GM23248 (cell line): Measurements from ENCODE around the gene CERT1. TPM values are rescaled to one million over a fixed set of nuclear protein-coding genes. Genes with fewer than 3 reads are reported as not detected.

Experiments used
- DNase-seq: peaks from one replicate; pipeline ENCODE4 v3.0.0-alpha.2; 2015
- H2AFZ ChIP-seq: fragments of 200-600 bp; sonication (generic); 2 replicates; pipeline ENCODE4 v1.6.1; 2016; ENCODE audit warnings: antibody characterized with exemption
- H3F3A ChIP-seq: fragments of 200-600 bp; sonication (generic); 2 replicates; pipeline ENCODE4 v1.6.1; 2016; ENCODE audit warnings: mild to moderate bottlenecking, antibody characterized with exemption, mixed run types; ENCODE audit not compliant: insufficient read depth
- H3K27ac ChIP-seq: fragments of 200-600 bp; sonication (generic); 2 replicates; pipeline ENCODE4 v1.5.1; 2016; ENCODE audit warnings: mild to moderate bottlenecking
- H3K27me3 ChIP-seq: fragments of 200-600 bp; sonication (generic); replicated peaks from 2 replicates; pipeline ENCODE4 v1.6.1; 2016; ENCODE audit warnings: mild to moderate bottlenecking; ENCODE audit not compliant: insufficient read depth
- H3K36me3 ChIP-seq: fragments of 200-600 bp; sonication (generic); 2 replicates; pipeline ENCODE4 v1.6.1; 2016; ENCODE audit warnings: low read depth, mild to moderate bottlenecking
- H3K4me1 ChIP-seq: fragments of 200-600 bp; sonication (generic); 2 replicates; pipeline ENCODE4 v1.6.1; 2016; ENCODE audit warnings: mild to moderate bottlenecking; ENCODE audit not compliant: insufficient read depth
- H3K4me2 ChIP-seq: fragments of 200-600 bp; sonication (generic); one replicate; pipeline ENCODE4 v1.6.1; 2016; ENCODE audit warnings: mild to moderate bottlenecking; ENCODE audit not compliant: unreplicated experiment
- H3K4me3 ChIP-seq: fragments of 200-600 bp; sonication (generic); 2 replicates; pipeline ENCODE4 v1.5.1; 2016; ENCODE audit warnings: mild to moderate bottlenecking
- H3K79me2 ChIP-seq: fragments of 200-600 bp; sonication (generic); 2 replicates; pipeline ENCODE4 v1.6.1; 2016; ENCODE audit warnings: mild to moderate bottlenecking; ENCODE audit not compliant: insufficient read depth
- H3K9ac ChIP-seq: fragments of 200-600 bp; sonication (generic); 2 replicates; pipeline ENCODE4 v1.6.1; 2016; ENCODE audit warnings: mild to moderate bottlenecking
- H3K9me2 ChIP-seq: fragments of 200-600 bp; sonication (generic); 2 replicates; pipeline ENCODE4 v1.6.1; 2016; ENCODE audit warnings: mixed run types, mild to moderate bottlenecking, moderate library complexity; ENCODE audit not compliant: insufficient read depth
- H3K9me3 ChIP-seq: fragments of 200-600 bp; sonication (generic); one replicate; pipeline ENCODE4 v1.6.1; 2017; ENCODE audit warnings: low read depth
- H4K20me1 ChIP-seq: fragments of 200-600 bp; sonication (generic); 2 replicates; pipeline ENCODE4 v1.6.0; 2016; ENCODE audit not compliant: insufficient read depth
- EZH2 ChIP-seq: fragments of 200-600 bp; sonication (generic); IDR thresholded peaks from 2 replicates; pipeline ENCODE4 v1.6.1; 2018; ENCODE audit warnings: antibody characterized with exemption, mild to moderate bottlenecking; ENCODE audit not compliant: insufficient read depth, poor library complexity, severe bottlenecking
- EZH2phosphoT487 ChIP-seq: fragments of 200-600 bp; sonication (generic); IDR thresholded peaks from 2 replicates; pipeline ENCODE4 v1.6.1; 2018; ENCODE audit warnings: antibody characterized with exemption, moderate library complexity, mild to moderate bottlenecking, low read depth; ENCODE audit not compliant: insufficient read depth
- WGBS, 2 experiments: methylation state at CpG; one replicate each; pipeline ENCODE4 v1.1.6; 2015 to 2017; ENCODE audit warnings: low lambda C conversion rate in 2 of 2, low coverage in 1 of 2; ENCODE audit errors: missing lambda C conversion rate in 2 of 2; 5-methylcytosine and 5-hydroxymethylcytosine counted together
- in situ Hi-C: fragments of 300-500 bp; cut with MboI; formaldehyde crosslinking; loops from 2 replicates; pipeline ENCODE4 v1.15.0; 2020
- polyA plus RNA-seq: library from polyadenylated mRNA; unstranded; fragments of >200 nt; fragmentation: Nextera tagmentation; extraction: Ambion mirVana; gene quantifications from 2 replicates; pipeline ENCODE4 v1.2.1, GENCODE V29; 2016
- total RNA-seq: library from RNA; depleted of rRNA; stranded (reverse); fragments of >200 nt; shearing (Covaris generic); gene quantifications from 2 replicates; pipeline ENCODE4 v1.2.3, GENCODE V29; 2014

The CERT1 gene
- total and polyA plus RNA-seq, 2 experiments from 2014 or later: 15.2 to 17.3 TPM

- H2AFZ ChIP-seq: no peak overlapping the region
- no peaks in the 10 kb centered on the region for H4K20me1 ChIP-seq
- no peak for TF ChIP-seq EZH2phosphoT487
- no peak for TF ChIP-seq EZH2
- H3K9ac ChIP-seq: no peak overlapping the region
- no peaks in the 10 kb centered on the region for H3K79me2 ChIP-seq
- no peaks in the 10 kb centered on the region for H3K9me2 ChIP-seq
- H3K36me3 ChIP-seq: peaks cover 7% of the 10 kb centered on the region; the same call in 1 of the 2 replicates
- DNase-seq: peak; percentile 16
- no peak overlapping the region for H3K27ac ChIP-seq
- no peaks in the 10 kb centered on the region for H3K4me1 ChIP-seq
- H3K27me3 ChIP-seq: no peaks in the 10 kb centered on the region
- in situ Hi-C loops: no loop called here
- no peak overlapping the region for H3K4me2 ChIP-seq
- no peaks in the 10 kb centered on the region for H3K9me3 ChIP-seq
- H3F3A ChIP-seq: no peaks in the 10 kb centered on the region
- WGBS, 2 experiments: 89% methylated on average over 4 of the region's 4 CpGs
- H3K4me3 ChIP-seq: no peak overlapping the region
These were observed 99.1 kb downstream of the CERT1 start for GRCh38 chr5:75412111-75412990.

GRCh38 chr5:75405296-75405695 lies 106.1 kb downstream of the CERT1 start:
- no peaks in the 10 kb centered on the region for H4K20me1 ChIP-seq
- TF ChIP-seq EZH2phosphoT487: no peak
- no peak for TF ChIP-seq EZH2
- H3K27ac ChIP-seq: no peak overlapping the region
- no peaks in the 10 kb centered on the region for H3F3A ChIP-seq
- H3K27me3 ChIP-seq: no peaks in the 10 kb centered on the region
- no peaks in the 10 kb centered on the region for H3K4me1 ChIP-seq
- DNase-seq: no peak
- peaks cover 12% of the 10 kb centered on the region for H3K36me3 ChIP-seq
- no peaks in the 10 kb centered on the region for H3K9me3 ChIP-seq
- H3K9ac ChIP-seq: no peak overlapping the region
- in situ Hi-C loops: no loop called here
- no peaks in the 10 kb centered on the region for H3K9me2 ChIP-seq
- WGBS, 2 experiments: 90% methylated on average over 3 of the region's 3 CpGs
- H3K79me2 ChIP-seq: no peaks in the 10 kb centered on the region
- H2AFZ ChIP-seq: no peak overlapping the region
- H3K4me2 ChIP-seq: no peak overlapping the region
- H3K4me3 ChIP-seq: no peak overlapping the region

GRCh38 chr5:75395277-75395676 lies 116.2 kb downstream of the CERT1 start:
- H3K9ac ChIP-seq: no peak overlapping the region
- H2AFZ ChIP-seq: no peak overlapping the region
- H3K27me3 ChIP-seq: no peaks in the 10 kb centered on the region
- WGBS, 2 experiments: 96 to 100% methylated on average over 3 of the region's 3 CpGs
- H3K9me3 ChIP-seq: no peaks in the 10 kb centered on the region
- no peak overlapping the region for H3K27ac ChIP-seq
- H3F3A ChIP-seq: no peaks in the 10 kb centered on the region
- no peaks in the 10 kb centered on the region for H3K9me2 ChIP-seq
- TF ChIP-seq EZH2: no peak
- TF ChIP-seq EZH2phosphoT487: no peak
- no peaks in the 10 kb centered on the region for H3K4me1 ChIP-seq
- H3K4me2 ChIP-seq: no peak overlapping the region
- H3K4me3 ChIP-seq: no peak overlapping the region
- H4K20me1 ChIP-seq: no peaks in the 10 kb centered on the region
- H3K79me2 ChIP-seq: no peaks in the 10 kb centered on the region
- no peak for DNase-seq
- H3K36me3 ChIP-seq: 0 out of 2 replicates have a peak, but pooled peaks cover 8% of the 10 kb centered on the region
- in situ Hi-C loops: no loop called here

- 97 to 100% methylated on average over 2 of the region's 2 CpGs for WGBS, 2 experiments
- H3K9me3 ChIP-seq: no peaks in the 10 kb centered on the region
- H2AFZ ChIP-seq: no peak overlapping the region
- H3K79me2 ChIP-seq: no peaks in the 10 kb centered on the region
- H3K9me2 ChIP-seq: no peaks in the 10 kb centered on the region
- no peak overlapping the region for H3K4me3 ChIP-seq
- no peak overlapping the region for H3K27ac ChIP-seq
- no peaks in the 10 kb centered on the region for H4K20me1 ChIP-seq
- in situ Hi-C loops: no loop called here
- no peaks in the 10 kb centered on the region for H3K4me1 ChIP-seq
- no peak for DNase-seq
- no peak overlapping the region for H3K4me2 ChIP-seq
- peaks cover 5% of the 10 kb centered on the region for H3K36me3 ChIP-seq
- TF ChIP-seq EZH2 (no peak), EZH2phosphoT487 (no peak)
- no peak overlapping the region for H3K9ac ChIP-seq
- no peaks in the 10 kb centered on the region for H3F3A ChIP-seq
- H3K27me3 ChIP-seq: no peaks in the 10 kb centered on the region
These were observed 122.0 kb downstream of the CERT1 start for GRCh38 chr5:75389430-75389829.
